HUES6 (cell line): ENCODE results near the gene TSPAN19.

Experiments
- H3K27ac ChIP-seq: 2 replicates; pipeline ENCODE4 v1.7.0; 2013; ENCODE audit warnings: low read depth, mild to moderate bottlenecking, low read length, inconsistent platforms
- H3K27me3 ChIP-seq: 2 replicates; pipeline ENCODE4 v1.6.1; 2013; ENCODE audit warnings: low read length; ENCODE audit not compliant: control insufficient read depth, insufficient read depth
- H3K36me3 ChIP-seq: 2 replicates; pipeline ENCODE4 v1.6.1; 2013; ENCODE audit warnings: low read length; ENCODE audit not compliant: control insufficient read depth, insufficient read depth
- H3K4me1 ChIP-seq: 2 replicates; pipeline ENCODE4 v1.6.1; 2013; ENCODE audit warnings: low read length; ENCODE audit not compliant: control insufficient read depth, insufficient read depth
- H3K4me3 ChIP-seq: 2 replicates; pipeline ENCODE4 v1.5.1; 2013; ENCODE audit warnings: low read depth, low read length
- H3K9ac ChIP-seq: one replicate; pipeline ENCODE4 v1.6.1; 2013; ENCODE audit warnings: mild to moderate bottlenecking, low read length
- H3K9me3 ChIP-seq: 2 replicates; pipeline ENCODE4 v1.6.1; 2013; ENCODE audit warnings: low read depth, low read length; ENCODE audit not compliant: control insufficient read depth, insufficient read depth

The TSPAN19 gene

DNA sequence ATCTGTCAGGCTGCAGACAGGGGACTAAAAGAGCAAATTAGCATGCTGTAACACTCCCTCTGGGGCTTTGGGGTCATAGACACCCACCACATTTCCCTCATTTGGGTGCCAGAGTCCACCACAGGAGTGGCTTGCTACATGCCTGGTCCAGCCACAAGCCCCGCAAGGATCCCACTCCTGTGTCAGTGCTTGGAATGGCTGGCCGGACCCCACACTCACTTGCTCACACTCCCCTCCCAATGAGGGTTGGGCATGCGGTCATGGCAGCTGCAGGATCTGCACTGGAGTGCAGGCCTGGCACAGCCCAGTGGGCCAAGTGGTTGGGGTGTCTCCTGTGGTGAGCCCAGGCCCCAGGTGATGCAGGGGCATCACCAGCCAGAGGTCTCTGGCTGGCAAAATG, 59.9 kb downstream of the TSPAN19 start:
- H3K9ac ChIP-seq, result no peak overlapping the region
- no peaks in the 10 kb centered on the region for H3K27me3 ChIP-seq
- H3K9me3 ChIP-seq, result no peaks in the 10 kb centered on the region
- H3K36me3 ChIP-seq, result no peaks in the 10 kb centered on the region
- H3K4me3 ChIP-seq, result no peak overlapping the region
- H3K27ac ChIP-seq, result no peak overlapping the region
- 0 out of 2 replicates have a peak, but pooled peaks cover 4% of the 10 kb centered on the region for H3K4me1 ChIP-seq

DNA sequence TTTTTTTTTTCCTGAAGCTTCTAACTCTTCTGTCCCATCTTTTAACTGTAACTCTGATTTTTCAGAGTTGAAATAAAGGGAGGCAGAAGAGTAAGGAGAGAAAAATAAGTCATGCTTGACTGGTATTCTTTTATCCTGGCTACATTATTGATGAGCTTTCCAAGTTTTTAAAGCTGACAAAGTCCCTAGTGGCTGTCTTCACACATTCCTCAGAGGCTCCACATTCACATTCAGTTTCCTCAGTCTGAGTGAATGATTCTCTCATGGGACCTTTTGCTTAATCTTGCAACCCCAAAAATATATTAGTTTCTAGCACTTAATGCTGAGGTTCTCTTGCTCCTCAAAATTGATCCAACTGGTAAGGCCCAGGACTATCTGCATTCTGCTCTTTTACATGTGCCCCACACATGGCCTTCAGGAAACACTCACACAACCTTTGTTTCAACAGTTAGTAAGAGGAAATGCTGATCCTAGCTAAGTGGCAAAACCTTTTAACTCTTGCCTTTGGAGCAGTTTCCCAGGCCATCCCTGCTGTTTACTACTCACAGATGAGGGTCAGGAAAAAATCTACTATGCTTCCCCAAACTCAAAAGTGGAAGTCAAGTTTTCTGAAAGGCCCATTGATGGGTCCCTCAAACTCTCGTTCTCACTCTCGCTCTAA, 61.8 kb downstream of the TSPAN19 start:
- Histone ChIP-seq H3K27me3 (no peaks in the 10 kb centered on the region), H3K27ac (no peak overlapping the region)

DNA sequence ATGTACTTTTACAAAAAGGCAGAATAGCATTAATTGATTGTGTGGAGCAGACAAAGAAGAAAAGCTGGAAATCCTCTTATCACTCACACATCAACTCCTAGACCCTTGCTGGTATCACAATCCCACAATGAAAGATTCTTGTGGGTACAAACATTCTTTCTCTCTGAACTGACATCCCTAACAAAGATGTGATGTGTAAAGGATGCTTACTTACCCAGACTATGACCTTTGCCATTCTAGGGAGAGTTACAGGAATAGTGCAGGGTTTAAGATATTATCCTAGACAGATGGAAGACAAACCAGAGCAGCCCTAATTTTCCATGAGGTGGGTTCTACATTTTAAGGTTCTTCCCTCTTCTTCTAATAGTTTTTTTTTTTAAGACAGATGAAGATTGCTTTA, 63.1 kb downstream of the TSPAN19 start:
- Histone ChIP-seq H3K4me3 (no peak overlapping the region), H3K9me3 (no peaks in the 10 kb centered on the region), H3K4me1 (0 out of 2 replicates have a peak, but pooled peaks cover 4% of the 10 kb centered on the region), H3K27me3 (no peaks in the 10 kb centered on the region), H3K27ac (no peak overlapping the region), H3K36me3 (no peaks in the 10 kb centered on the region), H3K9ac (no peak overlapping the region)

More for the DNA sequence above, 61.8 kb downstream of the TSPAN19 start:
- no peaks in the 10 kb centered on the region for H3K9me3 ChIP-seq
- H3K4me3 ChIP-seq, result no peak overlapping the region
- H3K4me1 ChIP-seq, result 0 out of 2 replicates have a peak, but pooled peaks cover 4% of the 10 kb centered on the region
- no peaks in the 10 kb centered on the region for H3K36me3 ChIP-seq
- H3K9ac ChIP-seq, result no peak overlapping the region

DNA sequence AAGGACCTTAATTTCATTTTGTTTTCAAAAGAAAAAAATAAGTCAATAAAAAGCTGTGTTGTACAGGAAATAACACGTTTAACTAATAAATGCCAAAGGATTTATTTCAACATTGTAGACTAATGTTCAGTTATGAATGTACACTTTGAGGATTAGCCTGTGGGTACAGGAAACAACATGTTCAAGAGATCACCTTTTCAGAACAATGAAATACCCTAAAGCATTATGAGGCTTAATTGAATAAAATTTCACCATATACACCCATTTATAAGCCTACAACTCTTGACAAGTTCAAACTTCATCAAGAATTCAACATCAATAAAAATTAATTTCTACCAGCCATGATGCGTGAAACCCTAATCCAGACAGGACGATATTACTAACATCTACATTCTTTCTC, 66.9 kb downstream of the TSPAN19 start:
- no peaks in the 10 kb centered on the region for H3K9me3 ChIP-seq
- H3K4me3 ChIP-seq, result no peak overlapping the region
- no peak overlapping the region for H3K27ac ChIP-seq
- H3K4me1 ChIP-seq, result no peaks in the 10 kb centered on the region; the same call in 1 of the 2 replicates
- no peaks in the 10 kb centered on the region for H3K36me3 ChIP-seq
- H3K9ac ChIP-seq, result no peak overlapping the region
- no peaks in the 10 kb centered on the region for H3K27me3 ChIP-seq
